Measurements from ENCODE around the gene WFDC6.

WFDC6 gene

DNA sequence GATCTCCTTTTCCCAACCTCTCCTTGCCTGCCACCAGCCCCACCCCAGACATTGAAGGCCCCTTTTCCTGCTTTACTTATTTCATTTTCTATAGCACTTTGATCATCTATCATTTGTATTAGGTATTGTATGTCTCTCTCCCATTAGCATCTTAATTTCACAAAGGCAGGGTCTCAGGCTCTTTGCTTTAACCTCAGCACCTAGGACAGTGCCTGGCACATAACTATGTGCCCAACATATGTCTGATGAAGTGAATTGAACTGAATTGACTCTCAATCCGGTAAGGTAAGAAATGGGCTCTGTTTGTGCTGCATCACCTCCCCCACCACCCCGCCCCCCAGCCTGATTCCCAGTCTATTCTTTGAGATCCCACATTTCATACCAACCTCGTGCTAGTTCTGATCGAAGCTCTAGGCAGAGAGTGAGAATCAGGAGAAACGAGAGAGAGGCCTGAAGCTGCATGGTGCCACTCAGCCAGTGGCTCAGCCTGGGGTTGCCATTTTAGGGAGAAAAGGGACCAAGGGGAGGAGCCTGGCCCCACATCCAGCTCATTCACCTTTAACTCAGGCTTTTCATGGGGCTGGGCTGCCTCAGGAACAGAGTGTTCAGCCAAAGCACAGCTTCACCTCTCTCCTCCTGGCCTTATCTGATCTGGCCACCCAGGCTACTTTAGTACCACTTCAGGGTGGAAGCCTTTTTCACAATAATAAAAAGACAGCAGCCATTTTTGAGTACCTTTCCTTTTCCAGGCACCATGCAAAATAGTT is 24.0 kb downstream of the WFDC6 start, which contains the start of gene SPINT3:
TSS of gene SPINT3 (minus strand) at position 476 of the 767 bp plus-strand sequence. CDS start at position 462, 14 bp downstream.
- DNase-seq = no peak
- Histone ChIP-seq H3K4me3 (no peak within 1 kb of the TSS), H3K27ac (no peak within 1 kb of the TSS), H3K27me3 (no peaks in the 10 kb centered on the region), H3K36me3 (no peaks in the 10 kb centered on the region), H3K4me1 (no peaks in the 10 kb centered on the region), H3K9me3 (no peaks in the 10 kb centered on the region)
- intact Hi-C loops (cut with DNase I; ENCODE audit: low total_unique reads) = no loop called here
- TF ChIP-seq, protein P1, sequence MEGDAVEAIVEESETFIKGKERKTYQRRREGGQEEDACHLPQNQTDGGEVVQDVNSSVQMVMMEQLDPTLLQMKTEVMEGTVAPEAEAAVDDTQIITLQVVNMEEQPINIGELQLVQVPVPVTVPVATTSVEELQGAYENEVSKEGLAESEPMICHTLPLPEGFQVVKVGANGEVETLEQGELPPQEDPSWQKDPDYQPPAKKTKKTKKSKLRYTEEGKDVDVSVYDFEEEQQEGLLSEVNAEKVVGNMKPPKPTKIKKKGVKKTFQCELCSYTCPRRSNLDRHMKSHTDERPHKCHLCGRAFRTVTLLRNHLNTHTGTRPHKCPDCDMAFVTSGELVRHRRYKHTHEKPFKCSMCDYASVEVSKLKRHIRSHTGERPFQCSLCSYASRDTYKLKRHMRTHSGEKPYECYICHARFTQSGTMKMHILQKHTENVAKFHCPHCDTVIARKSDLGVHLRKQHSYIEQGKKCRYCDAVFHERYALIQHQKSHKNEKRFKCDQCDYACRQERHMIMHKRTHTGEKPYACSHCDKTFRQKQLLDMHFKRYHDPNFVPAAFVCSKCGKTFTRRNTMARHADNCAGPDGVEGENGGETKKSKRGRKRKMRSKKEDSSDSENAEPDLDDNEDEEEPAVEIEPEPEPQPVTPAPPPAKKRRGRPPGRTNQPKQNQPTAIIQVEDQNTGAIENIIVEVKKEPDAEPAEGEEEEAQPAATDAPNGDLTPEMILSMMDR (IDR thresholded peaks at IDR 0.05) = no peak

DNA sequence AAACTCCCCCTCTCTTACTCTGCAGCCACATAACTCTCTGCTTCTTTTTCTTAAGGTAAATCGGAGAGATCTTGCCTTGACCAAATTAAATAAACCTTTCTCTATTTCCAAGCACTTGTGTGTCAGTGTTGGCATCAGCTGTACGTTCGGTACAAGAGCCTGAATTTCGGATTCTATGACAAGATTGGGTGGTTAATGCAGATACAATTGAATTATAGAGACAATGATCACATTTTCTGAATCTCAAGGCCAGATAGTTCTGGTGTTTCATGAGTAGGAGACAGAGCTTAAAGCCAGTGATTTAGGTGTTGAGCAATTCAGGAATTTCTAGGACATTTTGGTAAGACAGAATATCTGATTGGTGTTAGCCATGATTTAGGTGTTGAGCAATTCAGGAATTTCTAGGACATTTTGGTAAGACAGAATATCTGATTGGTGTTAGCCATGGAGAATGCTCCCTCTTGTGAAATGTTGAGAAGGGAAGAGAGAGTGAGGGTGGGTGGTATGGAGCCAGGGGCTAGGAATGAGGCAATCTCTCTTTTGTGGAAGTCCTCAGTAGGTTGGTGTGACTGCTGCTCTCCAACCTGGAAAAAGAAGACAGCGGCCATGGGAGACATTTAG is 28.9 kb downstream of the WFDC6 start:
- intact Hi-C loops (cut with DNase I; ENCODE audit: low total_unique reads) = no loop called here
- no peak overlapping the region for H3K27ac ChIP-seq

DNA sequence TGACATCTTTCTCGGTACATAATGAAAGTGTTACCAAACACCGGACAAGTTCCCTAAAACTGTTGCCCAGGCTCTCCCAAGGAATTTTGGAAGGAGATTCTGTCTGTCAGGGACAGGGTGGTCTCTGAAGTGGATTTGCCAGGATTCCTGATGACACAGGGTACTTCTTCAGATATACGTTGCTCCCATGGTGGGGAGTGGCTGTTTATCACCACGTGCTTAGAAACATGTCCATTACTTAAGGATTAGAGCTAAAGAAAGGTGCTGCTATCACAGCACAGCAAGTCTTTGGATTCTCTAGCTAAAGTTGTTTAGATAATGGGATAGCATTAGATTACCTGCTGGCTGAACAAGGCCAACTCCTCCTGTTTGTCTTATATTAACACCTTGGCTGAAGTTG is 30.2 kb downstream of the WFDC6 start:
- TF ChIP-seq, protein P1 (IDR thresholded peaks at IDR 0.05) = no peak
- H3K4me3 ChIP-seq = no peak overlapping the region

More for the DNA sequence above, 28.9 kb downstream of the WFDC6 start:
- Histone ChIP-seq H3K9me3 (no peaks in the 10 kb centered on the region), H3K4me1 (no peaks in the 10 kb centered on the region), H3K27me3 (peaks cover 0 to 3% of the 10 kb centered on the region in 2 donors), H3K4me3 (no peak overlapping the region), H3K36me3 (no peaks in the 10 kb centered on the region)
- TF ChIP-seq, protein P1 (IDR thresholded peaks at IDR 0.05) = no peak
- no peak for DNase-seq

DNA sequence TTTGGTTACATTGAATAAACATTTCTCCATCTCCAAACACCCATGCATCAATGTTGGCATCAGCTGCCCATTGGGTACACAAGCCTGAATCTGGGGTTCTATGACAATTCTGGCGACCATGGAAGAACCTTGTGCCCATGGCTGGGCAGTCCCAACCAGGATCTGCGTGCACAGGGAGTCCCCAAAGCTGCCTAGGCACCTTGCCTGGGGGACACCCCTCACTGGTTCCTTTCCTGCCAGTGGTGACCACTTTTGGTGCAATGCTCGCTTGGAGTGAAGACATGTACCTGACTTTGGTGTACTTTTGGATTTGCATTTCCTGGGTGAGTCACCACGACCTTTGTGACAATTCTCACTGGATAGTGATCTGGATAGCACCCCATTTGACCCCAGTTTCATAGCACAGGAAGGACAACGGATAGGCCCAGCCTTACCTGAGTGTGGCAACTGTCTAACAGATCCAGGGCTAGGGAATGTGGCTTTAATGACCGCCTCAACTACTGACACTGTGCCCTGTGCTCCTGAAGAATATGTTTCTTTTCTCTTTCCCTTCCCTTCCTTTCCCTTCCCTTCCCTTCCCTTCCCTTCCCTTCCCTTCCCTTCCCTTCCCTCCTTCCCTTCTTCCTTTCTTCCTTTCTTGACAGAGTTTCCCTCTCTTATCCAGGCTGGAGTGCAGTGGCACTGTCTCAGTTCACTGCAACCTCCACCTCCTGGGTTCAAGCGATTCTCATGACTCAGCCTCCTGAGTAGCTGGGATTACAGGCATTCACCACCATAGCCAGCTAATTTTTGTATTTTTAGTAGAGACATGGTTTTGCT is 31.0 kb downstream of the WFDC6 start:
- Histone ChIP-seq H3K27ac (no peak overlapping the region), H3K36me3 (no peaks in the 10 kb centered on the region), H3K27me3 (peaks cover 0 to 8% of the 10 kb centered on the region in 2 donors), H3K4me1 (no peaks in the 10 kb centered on the region), H3K9me3 (no peaks in the 10 kb centered on the region), H3K4me3 (no peak overlapping the region)
- DNase-seq = no peak
- intact Hi-C loops (cut with DNase I; ENCODE audit: low total_unique reads) = no loop called here
- TF ChIP-seq, protein P1 (IDR thresholded peaks at IDR 0.05) = no peak

More for the DNA sequence above, 30.2 kb downstream of the WFDC6 start:
- intact Hi-C loops (cut with DNase I; ENCODE audit: low total_unique reads) = no loop called here
- H3K27me3 ChIP-seq = peaks cover 0 to 8% of the 10 kb centered on the region in 2 donors
- no peaks in the 10 kb centered on the region for H3K9me3 ChIP-seq
- H3K27ac ChIP-seq = no peak overlapping the region
- no peaks in the 10 kb centered on the region for H3K36me3 ChIP-seq
- H3K4me1 ChIP-seq = no peaks in the 10 kb centered on the region
- no peak for DNase-seq

DNA sequence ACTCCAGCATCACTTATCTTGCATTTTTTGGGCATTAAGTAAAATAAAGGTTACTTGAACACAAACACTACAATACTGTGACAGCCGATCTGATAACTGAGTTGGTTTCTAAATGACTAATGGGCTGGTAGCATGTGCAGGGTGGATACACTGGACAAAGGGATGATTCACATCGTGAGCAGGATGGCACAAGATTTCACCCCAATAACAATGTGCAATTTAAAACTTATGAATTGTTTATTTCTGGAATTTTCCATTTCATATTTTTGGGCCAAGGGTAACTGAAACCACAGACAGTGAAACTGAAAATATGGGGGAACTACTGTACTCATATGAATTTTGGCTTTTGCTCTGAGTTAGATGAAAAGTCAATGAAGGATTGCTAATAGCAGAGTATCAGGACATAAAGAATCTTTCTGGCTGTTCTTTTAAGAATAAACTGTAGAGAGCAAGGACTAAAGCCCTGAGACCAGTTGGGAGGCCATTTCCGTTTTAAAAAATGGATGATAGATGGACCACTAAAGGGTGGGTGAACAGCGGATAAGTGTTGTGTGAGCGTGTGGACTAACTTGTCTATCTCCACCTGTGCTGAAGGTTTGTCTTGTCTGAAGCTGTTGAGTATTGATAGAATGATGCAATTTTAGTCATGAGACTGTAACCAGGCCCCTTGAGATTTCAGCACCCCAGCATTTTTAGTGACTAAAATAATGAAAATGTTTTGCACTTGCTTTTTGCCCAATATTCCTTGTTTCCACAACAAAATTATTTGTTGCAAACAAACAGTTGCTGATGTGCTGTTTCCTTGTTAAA is 32.1 kb downstream of the WFDC6 start:
- Histone ChIP-seq H3K27ac (no peak overlapping the region), H3K27me3 (peaks cover 0 to 8% of the 10 kb centered on the region in 2 donors), H3K4me3 (no peak overlapping the region), H3K36me3 (no peaks in the 10 kb centered on the region), H3K9me3 (no peaks in the 10 kb centered on the region), H3K4me1 (no peaks in the 10 kb centered on the region)
- DNase-seq = no peak
- intact Hi-C loops (cut with DNase I; ENCODE audit: low total_unique reads) = no loop called here
- TF ChIP-seq, protein P1 (IDR thresholded peaks at IDR 0.05) = no peak
